GM19463 (cell line): ENCODE measurements around the gene SND1.
A peak's percentile ranks its signal among the peaks of the same experiment; 100 is the strongest.

Source experiments
- ATAC-seq: cut with Tn5 transposase; IDR thresholded peaks from one replicate; pipeline ENCODE4 v1.9.1; 2021; ENCODE audit warnings: mild to moderate bottlenecking, moderate library complexity; ENCODE audit not compliant: unreplicated experiment

Gene SND1

DNA sequence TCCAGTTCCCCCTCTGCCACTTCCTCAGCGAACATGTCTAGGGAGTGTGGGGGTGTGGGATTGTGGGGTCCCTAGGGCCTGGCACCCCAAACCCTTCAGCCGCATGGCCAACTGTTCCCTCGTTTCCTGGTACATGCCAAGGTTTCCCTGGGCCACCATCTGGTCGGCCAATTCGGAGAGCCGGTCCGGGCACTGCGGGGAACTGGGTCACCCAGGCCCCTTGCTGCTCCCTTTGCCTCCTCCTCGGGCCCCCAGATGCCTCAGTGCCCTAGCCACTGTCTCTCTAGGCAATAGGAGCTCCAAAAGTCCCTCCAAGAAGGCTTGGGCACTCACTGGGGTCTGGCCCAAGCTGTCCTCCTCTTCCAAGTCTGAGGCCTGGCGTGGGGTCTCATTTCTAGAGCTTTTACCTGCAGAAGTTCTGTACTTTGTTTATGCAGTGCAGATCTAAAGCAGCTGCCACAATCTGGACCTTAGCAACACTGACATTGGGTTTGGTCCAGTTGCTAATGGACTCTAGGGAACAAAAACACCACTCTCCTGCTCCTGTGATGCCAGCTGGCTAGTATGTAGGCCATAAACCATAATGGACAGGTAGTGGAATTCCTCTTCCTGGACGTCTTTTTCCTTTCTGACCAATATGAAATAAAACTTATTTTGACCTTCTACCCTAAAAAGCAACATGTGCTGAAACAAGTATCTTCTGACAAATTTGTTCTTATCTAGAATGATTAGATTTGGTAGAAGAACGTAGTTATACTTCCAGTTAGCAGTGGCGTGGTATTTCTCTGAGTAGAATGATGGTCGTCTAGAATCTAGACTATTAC lies 206.3 kb downstream of the SND1 start:
- no peak for ATAC-seq

DNA sequence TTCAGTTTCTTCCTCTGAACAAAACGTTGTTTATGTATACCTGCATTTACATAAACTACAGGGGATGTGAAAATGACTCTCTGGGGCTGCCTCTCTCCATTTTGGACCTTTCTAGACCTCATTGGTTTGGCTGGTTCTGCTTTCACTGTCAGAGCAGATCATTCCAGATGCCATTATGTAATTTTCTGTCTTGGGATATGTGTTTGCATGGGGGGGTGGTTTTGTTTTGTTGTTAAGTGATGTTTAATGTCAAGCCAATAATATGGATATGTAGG lies 206.9 kb downstream of the SND1 start:
- no peak for ATAC-seq

DNA sequence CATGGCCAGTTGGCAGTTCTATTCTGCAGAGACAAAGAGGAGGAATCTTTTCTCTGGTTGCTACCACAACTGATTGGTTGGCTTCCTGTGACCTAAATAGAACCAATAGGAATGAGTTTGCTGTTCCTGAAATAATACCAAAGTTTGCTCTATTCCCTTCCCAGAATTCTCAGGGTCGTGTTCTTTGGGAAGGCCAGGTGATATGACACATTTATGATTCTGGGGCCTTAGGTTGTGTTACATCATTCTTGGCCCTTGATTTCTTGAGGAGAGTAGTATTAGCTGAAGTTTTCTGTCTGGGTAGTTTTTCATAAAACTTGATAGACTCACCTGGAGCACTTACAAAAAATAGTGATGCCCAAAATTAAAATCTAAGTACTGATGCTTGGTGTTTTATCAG lies 207.3 kb downstream of the SND1 start:
- no peak for ATAC-seq

DNA sequence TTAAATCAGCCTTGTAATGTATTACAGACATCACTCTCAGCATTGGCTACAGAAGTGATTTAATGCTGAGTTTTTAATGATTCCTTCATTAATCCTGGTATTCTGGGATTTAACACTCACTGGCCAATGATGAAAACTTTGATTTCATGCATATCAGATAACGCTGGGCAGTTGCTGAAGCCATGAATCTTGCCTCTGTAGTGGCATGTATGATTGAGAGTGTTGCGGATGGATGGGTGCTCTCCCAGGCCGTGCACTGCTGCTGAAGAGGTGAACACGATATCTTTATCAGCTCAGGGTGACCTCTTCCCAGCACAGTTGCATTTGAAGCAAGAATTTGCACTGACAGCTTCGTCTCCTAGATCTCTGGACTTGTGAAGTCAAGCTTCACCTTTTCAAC lies 210.5 kb downstream of the SND1 start:
- ATAC-seq: no peak

DNA sequence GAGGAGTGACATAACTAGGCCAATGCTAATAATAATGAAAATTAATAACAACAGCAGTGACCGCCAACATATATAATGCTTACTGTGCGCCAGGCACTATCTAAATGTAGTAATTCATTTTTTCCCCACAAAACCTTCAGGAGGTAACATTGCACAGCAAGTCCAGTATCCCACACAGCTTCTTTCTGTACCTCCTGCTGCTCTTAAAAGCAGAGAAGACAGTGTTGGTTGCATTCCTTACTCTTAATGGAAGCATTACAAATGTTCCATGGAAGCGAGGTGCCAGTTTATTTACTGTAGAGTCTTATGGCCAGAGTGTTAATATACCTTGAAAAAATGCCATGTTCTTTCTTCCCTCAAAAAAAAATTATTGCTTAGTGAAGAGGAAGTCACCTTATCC lies 211.1 kb downstream of the SND1 start:
- ATAC-seq: no peak

DNA sequence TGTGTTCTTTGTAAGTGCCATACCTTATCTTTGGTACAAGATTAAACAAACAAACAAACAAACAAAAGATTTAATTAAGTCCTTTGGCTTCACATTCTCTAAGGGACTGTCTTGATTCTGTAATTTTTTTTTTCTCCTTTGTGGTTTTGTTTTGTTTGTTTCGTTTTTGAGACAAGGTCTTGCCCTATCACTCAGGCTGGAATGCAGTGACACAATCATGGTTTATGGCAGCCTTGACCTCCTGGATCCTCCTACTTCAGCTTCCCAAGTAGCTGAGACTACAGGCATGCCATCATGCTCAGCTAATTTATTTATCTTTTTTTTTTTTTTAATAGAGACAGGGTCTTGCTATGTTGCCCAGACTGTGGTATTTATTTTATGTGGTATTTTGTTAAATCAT lies 213.5 kb downstream of the SND1 start:
- no peak for ATAC-seq

DNA sequence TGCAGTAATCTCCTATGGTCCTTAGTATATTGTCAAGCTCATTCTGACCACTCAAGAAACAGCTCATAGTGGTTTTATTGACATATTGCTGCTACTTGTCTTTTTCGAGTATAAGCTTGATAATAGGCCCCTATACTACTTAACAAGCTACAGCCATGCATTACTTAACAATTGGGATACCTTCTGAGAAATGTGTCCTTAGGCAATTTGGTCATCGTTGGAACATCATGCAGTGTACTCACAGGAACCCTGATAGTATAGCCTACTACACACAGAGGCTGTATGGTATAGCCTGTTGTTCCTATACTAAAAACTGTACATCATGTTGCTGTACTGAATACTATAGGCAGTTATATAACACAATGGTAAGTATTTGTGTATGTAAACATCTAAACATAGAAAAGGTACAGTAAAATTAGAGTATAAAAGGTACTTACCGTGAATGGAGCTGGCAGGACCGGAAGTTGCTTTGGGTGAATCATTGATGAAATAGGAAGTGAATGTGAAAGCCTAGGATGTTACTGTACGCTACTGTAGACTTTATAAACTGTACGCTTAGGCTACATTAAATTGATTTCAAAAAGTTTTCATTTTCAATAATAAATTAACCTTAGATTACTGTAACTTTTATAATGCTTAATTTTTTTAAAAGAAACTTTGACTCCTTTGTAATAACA lies 218.4 kb downstream of the SND1 start:
- ATAC-seq: peak; percentile 77

DNA sequence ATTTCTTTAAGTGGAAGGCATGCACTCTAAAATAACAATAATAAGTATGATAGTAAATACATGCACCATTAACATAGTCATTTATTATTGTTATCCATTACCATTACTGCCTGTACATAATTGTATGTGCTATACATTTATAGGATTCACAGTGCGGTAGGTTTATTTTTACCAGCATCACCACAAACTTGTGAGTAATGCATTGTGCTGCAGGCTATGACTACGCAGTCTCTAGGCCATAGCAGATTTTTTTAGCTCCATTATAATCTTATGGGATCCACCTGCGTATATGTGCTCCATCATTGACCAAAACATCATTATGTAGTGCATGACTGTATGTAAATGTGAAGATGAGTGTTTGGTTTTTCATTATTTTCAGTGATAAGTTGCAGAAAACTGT lies 219.2 kb downstream of the SND1 start:
- no peak for ATAC-seq

DNA sequence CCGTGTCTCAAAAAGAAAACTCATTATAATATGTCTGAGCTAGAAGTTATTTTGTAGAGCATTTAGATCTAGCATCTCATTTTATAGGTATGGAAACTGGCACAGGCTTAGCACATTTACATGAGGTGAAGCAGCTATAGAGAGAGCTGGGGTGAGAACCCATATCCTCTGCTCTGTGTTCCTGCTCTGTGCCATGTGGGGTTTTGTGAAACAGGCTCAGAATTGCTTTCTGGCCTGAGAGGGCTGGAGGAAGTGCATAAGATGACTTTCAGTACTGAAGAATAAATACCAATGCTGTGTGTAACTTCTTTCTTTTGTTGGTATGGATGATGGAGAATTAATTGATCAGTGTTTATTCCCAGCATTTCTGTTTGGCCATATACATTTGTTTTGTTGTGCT lies 220.1 kb downstream of the SND1 start:
- ATAC-seq: peak; percentile 52

DNA sequence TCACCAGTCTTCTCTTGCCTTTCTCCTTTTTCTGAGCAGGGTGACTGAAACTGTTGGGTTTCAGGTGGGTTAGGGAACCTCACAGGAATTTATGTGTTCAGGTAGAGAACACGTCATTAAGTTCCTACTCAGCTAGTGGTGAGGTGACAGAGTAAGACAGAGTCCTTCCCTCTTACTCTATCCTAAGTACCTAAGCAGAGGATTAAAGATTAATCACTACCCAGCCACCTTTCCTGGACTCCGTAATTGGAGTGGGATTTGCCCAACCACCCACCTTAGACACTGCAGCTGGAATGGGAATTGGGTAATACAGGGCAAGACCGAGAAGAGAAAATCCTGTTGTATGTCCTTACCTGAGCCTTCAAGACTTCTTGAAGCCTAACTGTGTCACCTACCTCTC lies 221.2 kb downstream of the SND1 start:
- ATAC-seq: no peak

DNA sequence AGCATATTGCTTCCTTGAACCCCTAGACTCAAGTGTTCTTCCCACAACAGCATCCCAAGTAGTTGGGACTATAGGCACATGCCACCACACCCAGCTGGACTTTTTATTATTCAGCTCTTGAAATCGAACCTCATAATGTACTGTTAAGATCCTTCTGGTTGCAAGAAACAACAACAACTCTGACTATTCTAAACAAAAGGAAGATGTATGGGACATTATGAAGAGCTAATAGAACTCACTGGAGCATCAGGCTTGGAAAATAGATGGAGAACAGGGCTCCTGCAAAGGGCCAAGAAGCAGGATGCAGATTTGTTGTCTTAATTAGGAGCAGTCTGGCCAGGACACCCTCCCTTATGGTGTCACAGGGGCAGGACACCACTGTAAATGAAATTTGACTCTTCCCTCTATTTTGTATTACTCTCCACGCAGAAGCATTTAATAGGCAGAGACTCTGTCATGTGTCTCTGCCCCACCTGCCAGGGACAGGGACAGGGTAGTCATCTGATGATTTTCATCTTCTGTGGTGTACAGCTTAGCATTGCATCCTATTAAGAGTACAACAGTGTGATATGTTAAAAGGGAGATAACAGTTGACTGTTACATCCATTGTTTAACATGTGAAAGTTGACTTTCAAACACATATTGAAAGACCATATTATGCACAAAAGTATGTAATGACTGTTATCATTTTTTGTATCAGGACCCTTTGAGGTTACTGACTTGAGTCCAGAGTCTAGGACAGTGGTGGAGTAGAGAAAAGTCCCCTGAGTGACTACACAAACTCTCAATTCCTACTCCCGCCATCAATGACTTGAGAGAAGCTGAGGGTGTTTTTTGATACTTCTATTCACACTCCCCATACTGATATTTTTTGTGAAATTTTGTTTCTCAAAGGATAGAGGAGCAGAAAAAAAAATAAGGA lies 222.0 kb downstream of the SND1 start:
- ATAC-seq: no peak

DNA sequence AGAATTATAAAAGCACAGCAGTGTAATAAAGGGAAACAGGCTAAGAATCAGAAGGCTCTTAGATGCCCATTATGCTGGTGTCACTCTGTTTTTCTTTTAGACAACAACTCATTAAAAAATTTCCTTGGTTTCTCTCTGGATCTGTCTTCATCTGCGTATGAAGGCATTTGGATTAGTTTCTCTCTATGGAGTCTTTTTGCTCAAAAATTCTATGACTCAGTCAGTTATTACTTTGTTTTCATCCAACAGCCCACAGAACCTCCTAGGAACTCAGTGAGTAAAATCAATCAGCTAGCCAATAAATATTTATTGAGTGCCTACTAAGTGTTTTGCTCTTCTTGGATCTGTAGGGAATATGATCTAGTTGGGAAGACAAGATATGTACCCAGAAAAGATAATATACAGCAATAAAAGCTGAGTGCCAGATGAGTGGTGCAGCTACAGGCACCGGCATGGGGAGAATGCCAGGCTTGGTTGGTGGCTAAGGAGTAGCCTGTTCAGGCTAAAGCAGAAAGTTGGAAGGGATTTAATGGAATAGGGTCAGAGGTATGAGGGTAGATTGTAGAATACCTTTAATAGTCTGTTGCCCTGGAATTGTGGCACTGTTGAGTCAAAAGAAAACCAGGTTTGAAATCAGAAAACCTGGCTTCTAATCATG lies 223.1 kb downstream of the SND1 start:
- no peak for ATAC-seq

DNA sequence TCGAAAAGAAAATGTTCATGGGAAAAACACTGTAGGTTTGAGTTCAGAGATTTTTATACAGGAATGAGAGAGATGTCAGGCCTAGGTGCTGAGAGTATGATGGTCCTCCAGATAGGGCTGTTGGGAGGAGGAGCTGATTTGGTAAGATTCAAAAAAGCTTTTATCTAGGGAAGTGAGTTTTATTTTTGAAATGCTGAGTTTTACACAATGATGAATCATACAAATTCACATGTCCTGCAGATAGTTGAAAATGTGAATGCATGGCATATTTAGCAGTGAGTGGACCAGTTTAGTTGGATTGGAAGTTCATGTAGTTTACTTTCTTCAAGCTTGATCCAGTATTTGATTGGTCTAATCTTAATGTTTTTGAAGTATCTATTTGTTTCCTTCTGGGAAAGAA lies 224.4 kb downstream of the SND1 start:
- ATAC-seq: no peak

DNA sequence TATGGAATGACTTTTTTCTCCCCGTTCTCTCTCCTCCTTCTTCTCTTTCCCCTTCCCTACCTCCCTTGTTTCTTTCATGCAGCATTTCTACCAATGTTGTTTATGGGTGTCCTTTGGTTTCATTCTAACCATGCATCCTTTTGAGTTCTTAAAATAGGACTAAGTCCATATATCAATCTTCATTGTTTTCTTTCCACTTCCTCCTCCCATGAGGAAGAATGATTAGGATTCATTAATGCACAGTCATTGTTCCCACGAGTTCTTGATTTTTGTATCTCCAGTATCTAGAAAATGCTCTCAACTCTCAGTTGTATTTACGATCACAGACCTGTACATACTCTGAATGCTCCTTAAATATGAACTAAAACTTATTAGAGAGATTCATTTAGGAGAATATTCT lies 226.0 kb downstream of the SND1 start:
- ATAC-seq: no peak

DNA sequence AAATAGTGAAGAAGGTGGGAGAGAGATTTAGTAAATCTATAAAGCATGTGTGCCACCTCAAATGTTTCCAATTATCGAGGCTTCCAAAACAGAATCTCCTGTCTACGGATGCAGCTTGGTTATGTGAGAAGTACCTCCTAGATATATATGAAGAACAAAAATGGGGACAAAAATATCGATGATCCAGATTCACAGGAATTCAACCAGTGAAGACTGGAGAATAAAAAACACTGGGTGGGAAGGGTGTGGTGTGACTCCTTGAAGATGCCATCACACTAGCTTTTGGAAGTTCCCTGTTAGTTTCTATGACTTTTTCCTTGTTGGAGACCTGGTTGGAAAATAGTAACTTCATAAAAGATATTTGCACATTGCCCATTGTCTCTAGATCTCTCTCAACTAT lies 226.8 kb downstream of the SND1 start:
- ATAC-seq: no peak

DNA sequence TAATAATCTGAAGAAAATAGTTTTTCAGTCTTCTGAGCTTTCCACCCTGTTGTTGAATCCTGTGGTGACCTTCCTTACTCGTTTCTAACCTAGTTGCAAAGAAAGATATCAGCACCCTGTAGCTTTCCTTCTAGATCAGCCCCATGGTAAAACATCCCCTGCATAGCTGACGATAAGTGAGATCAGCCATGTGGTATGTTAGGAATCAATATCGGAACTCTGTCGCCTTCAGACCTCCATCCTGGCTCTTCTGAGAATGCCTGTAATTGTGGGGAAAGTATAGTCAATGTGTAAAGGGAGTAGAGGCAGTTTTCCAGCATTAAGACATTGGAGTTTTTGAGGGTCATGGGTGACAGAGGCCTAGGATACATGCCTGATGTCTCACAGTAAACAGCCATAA lies 227.4 kb downstream of the SND1 start:
- ATAC-seq: no peak

DNA sequence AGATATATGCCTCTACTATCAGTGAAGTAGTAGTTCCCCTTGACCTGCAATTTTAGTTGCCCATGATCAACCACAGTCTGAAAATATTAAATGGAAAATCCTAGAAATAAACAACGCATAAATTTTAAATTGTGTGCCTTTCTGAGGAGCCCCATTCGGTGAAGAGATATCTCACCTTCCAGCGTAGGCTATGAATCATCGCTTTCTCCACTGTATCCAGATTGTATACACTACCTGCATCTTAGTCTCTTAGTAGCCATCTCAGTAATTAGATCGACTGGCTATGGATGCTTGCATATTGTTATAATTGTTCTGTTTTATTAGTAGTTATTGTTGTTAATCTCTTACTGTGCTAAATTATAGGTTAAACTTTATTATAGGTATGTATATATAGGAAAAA lies 227.9 kb downstream of the SND1 start:
- ATAC-seq: no peak

DNA sequence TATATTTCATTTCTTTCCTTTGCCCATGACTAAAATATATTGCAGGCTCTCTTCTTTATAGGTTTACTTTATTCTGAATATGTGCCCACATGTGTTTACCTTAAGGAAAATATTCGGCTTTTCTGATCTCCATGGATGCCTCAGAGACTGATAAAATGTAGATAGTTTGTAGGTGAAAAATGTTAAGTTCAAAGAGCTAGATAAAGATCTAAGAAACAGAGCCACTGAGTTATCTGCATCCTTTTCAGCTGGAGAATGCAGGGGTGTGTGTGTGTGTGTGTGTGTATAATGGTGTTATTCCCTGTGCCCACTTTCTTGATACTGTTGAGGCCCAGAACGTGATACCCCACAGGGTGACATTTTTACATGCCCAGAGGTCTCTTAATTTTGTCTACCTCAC lies 228.5 kb downstream of the SND1 start:
- ATAC-seq: no peak

DNA sequence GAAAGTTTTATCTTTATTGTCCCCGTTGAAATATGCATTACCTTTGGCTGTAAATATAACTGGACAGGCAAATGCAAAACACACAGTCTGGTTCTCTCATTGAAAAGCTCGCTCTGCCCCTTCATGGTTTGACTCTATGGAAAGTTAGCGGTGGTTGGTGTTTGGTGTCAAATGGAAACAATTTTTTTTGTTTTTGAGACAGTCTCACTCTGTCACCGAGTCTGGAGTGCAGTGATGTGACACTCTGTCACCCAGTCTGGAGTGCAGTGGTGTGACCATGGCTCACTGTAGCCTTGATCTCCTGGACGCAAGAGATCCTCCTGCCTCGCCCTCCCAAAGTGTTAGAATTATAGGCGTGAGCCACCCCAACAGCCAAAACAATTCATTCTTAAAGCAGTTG lies 229.6 kb downstream of the SND1 start:
- ATAC-seq: no peak

DNA sequence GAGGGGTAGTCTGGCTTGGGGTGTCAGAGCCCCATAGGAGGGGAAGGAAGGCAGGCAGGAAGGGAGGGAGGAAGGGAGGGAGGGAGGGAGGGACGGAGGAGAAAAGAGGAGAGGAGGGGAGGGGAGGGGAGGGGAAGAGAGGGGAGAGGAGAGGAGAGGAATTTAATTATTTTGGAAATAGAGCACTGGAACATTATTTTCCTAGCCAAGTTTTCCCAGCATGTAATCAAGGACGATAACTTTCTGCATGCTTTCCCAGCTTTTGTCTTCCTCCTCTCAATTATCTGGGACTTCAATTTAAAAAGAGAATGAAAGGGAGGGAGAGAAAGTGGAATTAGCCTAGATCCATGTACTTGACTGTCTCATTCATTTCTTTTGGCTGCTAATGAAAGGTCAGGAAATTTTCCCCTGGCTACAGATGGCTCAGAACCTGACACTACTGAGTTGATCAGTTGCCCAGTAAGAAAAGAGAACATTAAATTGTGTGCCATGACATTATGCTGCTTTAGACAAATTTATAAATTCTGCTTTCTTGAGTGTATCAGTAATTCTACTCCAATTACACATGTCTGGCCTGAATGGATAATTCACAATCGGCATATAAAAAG lies 230.4 kb downstream of the SND1 start:
- no peak for ATAC-seq

DNA sequence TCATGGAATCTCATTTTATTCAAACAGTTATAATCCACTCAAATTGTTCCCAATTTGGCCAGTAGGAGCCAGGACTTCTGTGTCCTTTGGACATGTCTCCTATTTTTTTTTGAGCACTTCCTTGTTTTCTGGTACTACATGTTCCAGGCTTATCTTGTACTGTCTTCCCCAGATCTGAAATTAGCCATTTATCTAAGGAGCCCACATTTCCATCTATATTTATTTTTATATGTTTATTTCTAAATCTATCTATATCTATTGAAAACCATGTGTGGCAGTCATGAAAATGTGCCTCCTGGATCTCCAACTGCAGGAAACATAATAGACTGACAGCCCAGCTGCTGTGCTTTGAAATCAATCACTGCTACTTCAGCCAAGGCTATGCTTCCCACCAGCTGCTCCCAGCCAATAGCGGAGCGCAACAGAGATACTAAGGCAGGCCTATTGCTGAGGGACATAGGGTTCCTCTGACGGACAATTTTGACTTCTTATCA lies 232.1 kb downstream of the SND1 start:
- no peak for ATAC-seq
